Measurements from ENCODE around the gene IQGAP1. TPM values are rescaled to one million over a fixed set of nuclear protein-coding genes. Genes with fewer than 3 reads are reported as not detected.
"Not testable (repeated sequence)": the region's sequence is repeated elsewhere in the genome, so short reads cannot be mapped to it uniquely, and the experiment has no call there.

The IQGAP1 gene
- total and polyA plus RNA-seq, 4 experiments from 2014 or later = 86.1 to 132 (median 125) TPM

GRCh38 chr15:90412356-90413194 is 24.5 kb downstream of the IQGAP1 start:
- peaks cover 0 to 3% (median 0%) of the 10 kb centered on the region in 8 donors for H3K9me3 Mint-ChIP-seq
- H3K27ac Mint-ChIP-seq = peak overlapping the region in 6 of 7 donors; percentile 36 to 81 (median 64)
- peak overlapping the region in 6 of 8 donors; percentile 13 to 69 (median 52) for H3K4me3 Mint-ChIP-seq
- H3K27ac ChIP-seq (ENCODE audit: low read depth, low read length) = no peak overlapping the region
- peaks cover 23 to 29% of the 10 kb centered on the region in 2 donors for H3K36me3 Mint-ChIP-seq
- ChIA-PET POLR2A (ENCODE audit: partially characterized antibody) (interaction anchor here (0.6 to 2.0 kb wide), 3 partner anchors 21 to 32 kb away, joined by 4 to 12 read pairs (median 9); partner anchors contain the start of gene IQGAP1), CTCF (ENCODE audit: partially characterized antibody) (interaction anchor here (1.1 to 3.1 kb wide), 3 partner anchors 10 to 93 kb away, joined by 3 to 11 read pairs (median 4); no protein-coding TSS in a partner anchor)
- H3K36me3 ChIP-seq (ENCODE audit: insufficient read depth, low read length) = no peaks in the 10 kb centered on the region
- peaks cover 57% of the 10 kb centered on the region for H3K4me1 ChIP-seq (ENCODE audit: insufficient read depth, low read length)
- no peaks in the 10 kb centered on the region for H3K9me3 ChIP-seq (ENCODE audit: control insufficient read depth in 1 of 2, low read length in 2 of 2)
- DNase-seq = peak in 1 of 5 donors; percentile 32
- peaks cover 57 to 87% (median 72%) of the 10 kb centered on the region in 4 donors for H3K4me1 Mint-ChIP-seq
- H3K4me3 ChIP-seq (ENCODE audit: low read length in 2 of 2) = no peak overlapping the region
- no peaks in the 10 kb centered on the region for H3K27me3 Mint-ChIP-seq
- no peaks in the 10 kb centered on the region for H3K27me3 ChIP-seq (ENCODE audit: insufficient read depth, low read length)
- intact Hi-C loops (cut with micrococcal nuclease) = no loop called here

GRCh38 chr15:90413411-90414379 is 25.7 kb downstream of the IQGAP1 start:
- DNase-seq = no peak
- H3K36me3 Mint-ChIP-seq = peaks cover 20 to 23% of the 10 kb centered on the region in 2 donors
- ChIA-PET CTCF (ENCODE audit: partially characterized antibody) (interaction anchor here (1.1 to 3.1 kb wide), 3 partner anchors 11 to 94 kb away, joined by 3 to 11 read pairs (median 4); no protein-coding TSS in a partner anchor), POLR2A (ENCODE audit: partially characterized antibody) (interaction anchor here (0.5 to 2.0 kb wide), 5 partner anchors 12 to 36 kb away, joined by 3 to 12 read pairs (median 4); partner anchors contain the start of gene IQGAP1)
- peaks cover 0 to 3% (median 0%) of the 10 kb centered on the region in 8 donors for H3K9me3 Mint-ChIP-seq
- Histone ChIP-seq H3K27ac (ENCODE audit: low read depth, low read length) (no peak overlapping the region), H3K27me3 (ENCODE audit: insufficient read depth, low read length) (no peaks in the 10 kb centered on the region), H3K36me3 (ENCODE audit: insufficient read depth, low read length) (no peaks in the 10 kb centered on the region), H3K4me1 (ENCODE audit: insufficient read depth, low read length) (peaks cover 57% of the 10 kb centered on the region), H3K4me3 (ENCODE audit: low read length in 2 of 2) (no peak overlapping the region), H3K9me3 (ENCODE audit: control insufficient read depth in 1 of 2, low read length in 2 of 2) (no peaks in the 10 kb centered on the region)
- no peaks in the 10 kb centered on the region for H3K27me3 Mint-ChIP-seq
- H3K27ac Mint-ChIP-seq = peak overlapping the region in 6 of 7 donors; percentile 3 to 81 (median 54)
- peak overlapping the region in 7 of 8 donors; percentile 26 to 73 (median 62) for H3K4me3 Mint-ChIP-seq
- intact Hi-C loops (cut with micrococcal nuclease) = no loop called here
- peaks cover 56 to 87% (median 72%) of the 10 kb centered on the region in 4 donors for H3K4me1 Mint-ChIP-seq

- ChIA-PET CTCF (ENCODE audit: partially characterized antibody) (interaction anchor here (3.1 kb wide), 1 partner anchor 53 kb away, joined by 11 read pairs; no protein-coding TSS in a partner anchor), POLR2A (ENCODE audit: partially characterized antibody) (interaction anchor here (1.1 to 1.3 kb wide), 2 partner anchors 13 to 26 kb away, joined by 3 to 6 read pairs; partner anchors contain the start of gene IQGAP1)
- Mint-ChIP-seq H3K4me1 (peaks cover 58 to 88% (median 74%) of the 10 kb centered on the region in 4 donors), H3K36me3 (peaks cover 19 to 22% of the 10 kb centered on the region in 2 donors), H3K9me3 (peaks cover 0 to 3% (median 0%) of the 10 kb centered on the region in 8 donors), H3K27ac (peak overlapping the region in 6 of 7 donors; percentile 5 to 93 (median 72)), H3K4me3 (peak overlapping the region in 6 of 8 donors; percentile 15 to 74 (median 50)), H3K27me3 (no peaks in the 10 kb centered on the region)
- no peak overlapping the region for H3K4me3 ChIP-seq (ENCODE audit: low read length in 2 of 2)
- no peaks in the 10 kb centered on the region for H3K36me3 ChIP-seq (ENCODE audit: insufficient read depth, low read length)
- intact Hi-C loops (cut with micrococcal nuclease) = no loop called here
- H3K27ac ChIP-seq (ENCODE audit: low read depth, low read length) = no peak overlapping the region
- H3K27me3 ChIP-seq (ENCODE audit: insufficient read depth, low read length) = no peaks in the 10 kb centered on the region
- peaks cover 63% of the 10 kb centered on the region for H3K4me1 ChIP-seq (ENCODE audit: insufficient read depth, low read length)
- H3K9me3 ChIP-seq (ENCODE audit: control insufficient read depth in 1 of 2, low read length in 2 of 2) = no peaks in the 10 kb centered on the region
- DNase-seq = peak in 1 of 5 donors; percentile 35
Observed at GRCh38 chr15:90414408-90415028, 26.5 kb downstream of the IQGAP1 start.

GRCh38 chr15:90416052-90416451 is 28.0 kb downstream of the IQGAP1 start:
- intact Hi-C loops (cut with micrococcal nuclease); H3K4me3 Mint-ChIP-seq; H3K9me3 ChIP-seq (ENCODE audit: control insufficient read depth in 1 of 2, low read length in 2 of 2); H3K27ac Mint-ChIP-seq; H3K9me3 Mint-ChIP-seq; H3K36me3 ChIP-seq (ENCODE audit: insufficient read depth, low read length); H3K27ac ChIP-seq (ENCODE audit: low read depth, low read length); CTCF ChIA-PET (ENCODE audit: partially characterized antibody); DNase-seq; POLR2A ChIA-PET (ENCODE audit: partially characterized antibody); H3K4me3 ChIP-seq (ENCODE audit: low read length in 2 of 2); H3K27me3 Mint-ChIP-seq; H3K27me3 ChIP-seq (ENCODE audit: insufficient read depth, low read length): not testable (repeated sequence)
- Mint-ChIP-seq H3K4me1 (peaks cover 61 to 90% (median 77%) of the 10 kb centered on the region in 4 donors), H3K36me3 (peaks cover 11 to 12% of the 10 kb centered on the region in 2 donors)
- H3K4me1 ChIP-seq (ENCODE audit: insufficient read depth, low read length) = peaks cover 73% of the 10 kb centered on the region

- peak overlapping the region in 7 of 8 donors; percentile 41 to 61 (median 56) for H3K4me3 Mint-ChIP-seq
- peaks cover 47 to 88% (median 67%) of the 10 kb centered on the region in 4 donors for H3K4me1 Mint-ChIP-seq
- Histone ChIP-seq H3K36me3 (ENCODE audit: insufficient read depth, low read length) (no peaks in the 10 kb centered on the region), H3K27ac (ENCODE audit: low read depth, low read length) (no peak overlapping the region), H3K4me3 (ENCODE audit: low read length in 2 of 2) (no peak overlapping the region), H3K9me3 (ENCODE audit: control insufficient read depth in 1 of 2, low read length in 2 of 2) (no peaks in the 10 kb centered on the region), H3K27me3 (ENCODE audit: insufficient read depth, low read length) (no peaks in the 10 kb centered on the region), H3K4me1 (ENCODE audit: insufficient read depth, low read length) (peaks cover 68% of the 10 kb centered on the region)
- DNase-seq = no peak
- peaks cover 9 to 10% of the 10 kb centered on the region in 2 donors for H3K36me3 Mint-ChIP-seq
- no peaks in the 10 kb centered on the region for H3K9me3 Mint-ChIP-seq
- no peaks in the 10 kb centered on the region for H3K27me3 Mint-ChIP-seq
- ChIA-PET CTCF (ENCODE audit: partially characterized antibody) (interaction anchor here (0.7 to 1.1 kb wide), 2 partner anchors 51 to 64 kb away, joined by 3 read pairs; no protein-coding TSS in a partner anchor), POLR2A (ENCODE audit: partially characterized antibody) (interaction anchor here (0.8 to 2.0 kb wide), 4 partner anchors 11 to 31 kb away, joined by 3 to 6 read pairs (median 4); partner anchors contain the start of gene IQGAP1)
- peak overlapping the region in 5 of 7 donors; percentile 36 to 73 (median 50) for H3K27ac Mint-ChIP-seq
- intact Hi-C loops (cut with micrococcal nuclease) = no loop called here
Observed at GRCh38 chr15:90418627-90419026, 30.6 kb downstream of the IQGAP1 start.

GRCh38 chr15:90419206-90419605 is 31.2 kb downstream of the IQGAP1 start:
- POLR2A ChIA-PET (ENCODE audit: partially characterized antibody) = interaction anchor here (1.3 to 2.0 kb wide), 2 partner anchors 19 to 31 kb away, joined by 3 to 6 read pairs; partner anchors contain the start of gene IQGAP1
- CTCF ChIA-PET (ENCODE audit: partially characterized antibody) = interaction anchor here (0.7 to 4.6 kb wide), 2 partner anchors 50 to 58 kb away, joined by 3 to 23 read pairs; no protein-coding TSS in a partner anchor
- Histone ChIP-seq H3K36me3 (ENCODE audit: insufficient read depth, low read length) (no peaks in the 10 kb centered on the region), H3K4me3 (ENCODE audit: low read length in 2 of 2) (no peak overlapping the region), H3K4me1 (ENCODE audit: insufficient read depth, low read length) (peaks cover 67% of the 10 kb centered on the region), H3K9me3 (ENCODE audit: control insufficient read depth in 1 of 2, low read length in 2 of 2) (no peaks in the 10 kb centered on the region), H3K27me3 (ENCODE audit: insufficient read depth, low read length) (no peaks in the 10 kb centered on the region), H3K27ac (ENCODE audit: low read depth, low read length) (no peak overlapping the region)
- no peak for DNase-seq
- no peaks in the 10 kb centered on the region for H3K27me3 Mint-ChIP-seq
- intact Hi-C loops (cut with micrococcal nuclease) = no loop called here
- H3K4me3 Mint-ChIP-seq = peak overlapping the region in 7 of 8 donors; percentile 6 to 64 (median 59)
- H3K4me1 Mint-ChIP-seq = peaks cover 48 to 87% (median 67%) of the 10 kb centered on the region in 4 donors
- no peaks in the 10 kb centered on the region for H3K9me3 Mint-ChIP-seq
- H3K27ac Mint-ChIP-seq = peak overlapping the region in 4 of 7 donors; percentile 49 to 73 (median 66)
- peaks cover 7 to 10% of the 10 kb centered on the region in 2 donors for H3K36me3 Mint-ChIP-seq

Measured in CD4-positive, alpha-beta memory T cell (primary cell).